NCI-H146 (cell line): ENCODE measurements around the gene ARHGAP22.
A peak's percentile ranks its signal among the peaks of the same experiment; 100 is the strongest.
"Not testable (repeated sequence)": the region's sequence is repeated elsewhere in the genome, so short reads cannot be mapped to it uniquely, and the experiment has no call there.

Experiments
- DNase-seq: peaks from one replicate; lab custom pipeline; 2025; lab: John Stamatoyannopoulos, UW

The ARHGAP22 gene, protein sequence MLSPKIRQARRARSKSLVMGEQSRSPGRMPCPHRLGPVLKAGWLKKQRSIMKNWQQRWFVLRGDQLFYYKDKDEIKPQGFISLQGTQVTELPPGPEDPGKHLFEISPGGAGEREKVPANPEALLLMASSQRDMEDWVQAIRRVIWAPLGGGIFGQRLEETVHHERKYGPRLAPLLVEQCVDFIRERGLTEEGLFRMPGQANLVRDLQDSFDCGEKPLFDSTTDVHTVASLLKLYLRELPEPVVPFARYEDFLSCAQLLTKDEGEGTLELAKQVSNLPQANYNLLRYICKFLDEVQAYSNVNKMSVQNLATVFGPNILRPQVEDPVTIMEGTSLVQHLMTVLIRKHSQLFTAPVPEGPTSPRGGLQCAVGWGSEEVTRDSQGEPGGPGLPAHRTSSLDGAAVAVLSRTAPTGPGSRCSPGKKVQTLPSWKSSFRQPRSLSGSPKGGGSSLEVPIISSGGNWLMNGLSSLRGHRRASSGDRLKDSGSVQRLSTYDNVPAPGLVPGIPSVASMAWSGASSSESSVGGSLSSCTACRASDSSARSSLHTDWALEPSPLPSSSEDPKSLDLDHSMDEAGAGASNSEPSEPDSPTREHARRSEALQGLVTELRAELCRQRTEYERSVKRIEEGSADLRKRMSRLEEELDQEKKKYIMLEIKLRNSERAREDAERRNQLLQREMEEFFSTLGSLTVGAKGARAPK

GRCh38 chr10:48604991-48605508 lies at the start of gene ARHGAP22:
Gene ARHGAP22 (minus strand): TSS chr10:48605073. CDS start chr10:48604796, 277 bp downstream.
- peak; percentile 39 for DNase-seq

DNA sequence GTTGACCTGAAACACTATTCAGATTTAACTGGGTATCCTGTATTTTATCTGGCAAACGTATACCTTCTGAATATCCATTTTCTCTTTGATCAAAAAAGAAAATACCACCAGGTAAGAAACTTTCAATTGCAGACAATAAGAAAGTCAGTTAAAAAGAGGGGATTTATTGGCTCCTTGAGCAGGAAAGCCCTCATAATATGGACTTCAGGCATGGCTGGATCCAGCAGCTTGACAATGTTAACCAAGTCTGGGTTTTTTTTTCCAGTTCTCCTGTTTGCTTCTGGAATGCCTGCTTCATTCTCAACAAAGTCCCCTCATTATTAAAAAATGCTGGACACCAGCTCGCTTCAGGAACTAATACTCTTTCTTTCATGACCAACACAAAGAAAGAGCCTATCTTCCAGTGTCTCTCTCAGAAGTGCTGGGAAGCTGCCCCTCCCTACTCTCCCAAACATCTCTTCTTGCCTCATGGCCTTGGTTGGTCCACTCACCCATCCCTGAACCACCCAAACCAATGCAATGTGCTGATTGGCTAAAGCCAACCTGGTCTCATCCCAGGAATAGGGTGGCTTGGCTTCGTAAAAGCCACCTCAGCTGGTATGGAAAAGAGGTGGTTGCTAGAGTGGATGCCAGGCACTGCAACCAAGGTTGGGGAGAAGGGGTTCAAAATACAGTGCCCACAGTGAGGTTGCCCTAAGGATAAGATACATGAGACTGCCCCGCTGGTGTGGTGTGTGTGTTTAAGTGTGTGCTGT lies 49.2 kb upstream of the ARHGAP22 start:
- DNase-seq = no peak

DNA sequence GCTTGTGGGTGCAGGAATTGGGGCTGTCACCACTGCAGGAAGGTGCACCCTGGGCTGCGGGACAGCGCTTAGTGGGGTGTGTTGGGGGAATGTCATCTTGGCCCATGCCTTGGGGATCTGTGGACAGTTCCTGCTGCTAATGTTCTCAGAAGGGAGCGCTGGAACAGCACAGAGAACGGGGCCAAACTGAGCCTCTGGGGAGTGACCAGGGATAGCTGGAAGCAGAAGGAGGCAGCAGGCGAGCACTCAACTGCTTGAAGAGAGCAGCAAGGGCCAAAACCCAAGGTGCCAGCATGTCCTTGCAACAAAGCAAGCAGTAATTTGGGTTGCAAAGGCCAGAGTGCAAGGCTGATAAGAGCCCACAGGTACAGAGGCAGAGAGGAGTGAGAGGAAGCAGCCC lies 48.5 kb upstream of the ARHGAP22 start:
- DNase-seq = no peak

GRCh38 chr10:48652344-48652743 lies 47.5 kb upstream of the ARHGAP22 start:
- no peak for DNase-seq

GRCh38 chr10:48651839-48652238 lies 47.0 kb upstream of the ARHGAP22 start:
- DNase-seq = no peak

- peak; percentile 57 for DNase-seq
These were observed 46.4 kb upstream of the ARHGAP22 start for GRCh38 chr10:48651293-48651692.

DNA sequence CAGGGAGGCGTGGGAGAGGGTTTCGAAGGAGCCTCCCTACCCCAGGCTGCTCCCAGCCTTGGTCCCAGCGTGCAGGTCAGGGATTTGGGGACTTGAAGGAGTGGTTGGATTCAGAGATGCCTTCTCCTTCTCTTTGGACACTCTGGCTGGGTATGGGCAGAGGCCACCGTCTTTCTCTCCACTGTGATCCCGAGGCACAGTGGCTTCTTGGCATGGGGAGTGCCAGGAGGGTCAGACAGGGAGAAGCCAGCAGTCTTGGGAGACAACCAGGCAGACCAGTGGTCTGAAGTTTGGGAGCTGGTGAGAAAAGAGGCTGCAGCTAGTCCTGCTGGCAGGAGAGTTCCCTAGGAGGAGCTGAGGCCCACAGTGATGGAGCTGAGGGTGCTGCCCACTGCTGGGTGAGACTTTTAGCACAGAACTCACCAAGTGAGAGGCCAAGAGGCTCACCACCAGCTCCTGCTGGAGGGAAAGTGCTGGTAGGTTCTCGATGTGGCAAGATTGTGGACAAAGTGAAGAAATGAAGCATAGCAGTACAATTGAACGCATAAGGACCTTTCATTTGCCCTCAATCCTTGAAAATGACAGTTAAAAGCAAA lies 44.6 kb upstream of the ARHGAP22 start:
- DNase-seq = no peak

DNA sequence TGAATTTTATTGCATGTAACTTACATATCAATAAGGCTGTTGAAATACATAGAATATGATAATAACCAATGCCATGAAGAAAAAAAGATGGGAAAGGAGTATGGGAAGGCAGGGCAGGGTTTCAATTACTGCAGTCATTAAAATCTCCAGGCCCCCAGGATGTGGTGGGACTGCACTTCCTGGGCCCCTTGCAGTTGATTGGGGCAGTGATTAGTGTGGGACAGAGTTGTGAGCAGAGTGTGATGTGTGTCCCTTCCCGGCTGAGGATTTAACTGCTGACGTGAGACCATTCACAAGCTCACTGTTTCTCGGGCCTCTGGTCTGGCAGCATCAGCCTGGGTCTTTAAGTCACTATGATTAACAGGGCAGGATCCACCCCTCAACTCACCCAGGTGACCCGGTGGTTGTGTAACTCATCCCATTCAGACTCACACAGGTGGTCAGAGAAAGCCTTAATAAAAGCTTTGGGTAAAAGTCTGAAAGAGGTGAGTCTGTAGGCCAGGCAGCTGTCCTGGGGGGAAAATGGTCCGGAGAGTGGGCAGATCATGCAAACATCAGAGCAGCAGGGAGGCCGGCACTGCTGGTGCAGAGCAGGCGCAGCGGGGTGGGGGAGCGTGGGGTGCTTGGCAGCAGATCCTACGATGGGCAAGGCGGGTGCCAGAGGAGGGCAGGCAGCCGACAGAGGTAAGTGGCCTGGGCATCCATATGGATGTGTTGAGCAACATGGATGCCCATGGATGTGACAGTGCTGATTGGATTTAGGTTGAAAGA lies 43.5 kb upstream of the ARHGAP22 start:
- DNase-seq = no peak

DNA sequence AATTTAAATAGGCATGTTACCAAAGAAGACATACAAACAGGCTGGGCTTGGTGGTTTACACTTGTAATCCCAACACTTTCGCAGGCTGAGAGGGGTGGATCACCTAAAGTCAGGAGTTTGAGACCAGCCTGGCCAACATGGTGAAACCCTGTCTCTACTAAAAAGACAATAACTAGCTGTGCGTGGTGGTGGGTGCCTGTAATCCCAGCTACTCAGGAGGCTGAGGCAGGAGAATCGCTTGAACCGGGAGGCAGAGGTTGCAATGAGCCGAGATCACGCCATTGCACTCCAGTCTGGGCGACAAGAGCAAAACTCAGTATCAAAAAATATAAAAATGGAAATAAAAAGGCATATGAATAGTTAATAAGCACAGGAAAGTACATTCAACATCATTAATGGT lies 42.2 kb upstream of the ARHGAP22 start:
- DNase-seq = not testable (repeated sequence)

DNA sequence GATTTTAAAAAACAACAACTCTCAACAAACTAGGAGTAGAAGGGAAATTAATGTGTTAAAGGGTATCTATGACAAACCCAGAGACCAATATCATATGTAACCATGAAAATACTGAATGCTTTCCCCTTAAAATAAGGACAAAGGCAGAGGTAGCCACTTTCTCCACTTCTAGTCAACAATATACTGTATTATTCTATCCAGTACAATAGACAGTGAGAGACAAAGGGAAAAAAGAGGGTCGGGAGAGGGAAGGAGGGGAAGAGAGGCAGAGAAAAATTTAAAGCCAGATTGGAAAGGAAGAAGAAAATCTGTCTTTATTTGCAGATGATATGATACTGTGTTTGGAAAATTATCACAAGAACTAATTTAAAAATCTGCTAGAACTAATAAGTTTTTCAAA lies 40.7 kb upstream of the ARHGAP22 start:
- no peak for DNase-seq

GRCh38 chr10:48641099-48641690 lies 36.3 kb upstream of the ARHGAP22 start:
- not testable (repeated sequence) for DNase-seq

DNA sequence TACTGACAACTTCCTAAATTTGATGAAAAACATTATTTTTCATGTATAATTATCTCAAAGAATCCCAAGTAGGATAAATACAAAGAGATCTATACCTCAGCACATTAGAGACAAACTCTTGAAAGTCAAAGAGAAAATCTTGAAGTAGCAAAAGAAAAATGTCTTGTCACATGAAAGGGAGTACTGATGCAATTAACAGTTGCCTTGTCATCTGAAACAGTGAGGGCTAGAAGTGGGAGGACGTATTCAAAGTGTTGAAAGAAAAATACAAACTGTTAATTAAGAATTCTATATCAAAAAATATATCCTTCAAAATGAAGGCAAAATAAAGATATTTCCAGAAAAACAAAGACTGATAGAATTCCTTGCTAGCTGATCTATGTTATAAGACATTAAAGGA lies 35.5 kb upstream of the ARHGAP22 start:
- DNase-seq = no peak

- no peak for DNase-seq
These were observed 34.8 kb upstream of the ARHGAP22 start for GRCh38 chr10:48639632-48640031.

DNA sequence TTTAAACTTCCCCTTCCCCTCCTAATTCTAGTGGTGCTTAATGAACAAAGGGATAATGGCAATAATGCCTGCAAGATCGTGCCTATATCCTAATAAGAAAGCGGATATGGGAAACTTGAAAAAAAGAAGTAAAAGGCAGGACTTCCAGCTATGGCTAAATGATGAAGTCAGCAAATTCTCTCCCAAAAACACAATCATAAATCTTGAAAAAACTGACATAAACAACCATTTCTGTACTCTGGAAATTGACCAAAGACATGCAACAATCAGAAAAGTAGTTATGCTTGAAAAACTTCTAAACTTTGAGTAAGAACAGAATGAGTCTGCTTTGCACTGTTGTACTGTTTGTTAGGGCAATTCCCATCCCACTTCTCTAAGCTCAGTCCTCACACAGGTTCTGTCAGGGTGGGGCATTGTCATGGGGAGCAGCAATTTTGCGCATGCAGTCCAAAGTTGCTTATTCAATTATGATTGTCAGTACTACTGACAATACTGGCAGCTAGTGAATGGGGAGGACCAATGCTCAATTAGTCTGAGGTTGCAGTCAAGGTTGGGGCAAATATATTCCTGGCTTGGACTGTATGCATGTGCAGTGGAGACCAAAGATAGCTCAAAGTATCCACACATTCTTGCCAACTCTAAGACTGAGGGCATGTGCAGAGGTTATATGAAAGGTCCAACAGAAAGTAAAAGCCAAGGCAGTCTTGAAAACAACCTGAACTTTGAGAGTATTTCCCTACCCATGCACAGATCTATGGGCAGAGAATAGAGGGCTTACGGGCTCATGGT lies 34.1 kb upstream of the ARHGAP22 start:
- DNase-seq = no peak

- DNase-seq = no peak
These were observed 33.3 kb upstream of the ARHGAP22 start for GRCh38 chr10:48638158-48638557.

GRCh38 chr10:48636901-48637300 lies 32.0 kb upstream of the ARHGAP22 start:
- no peak for DNase-seq

- no peak for DNase-seq
These were observed 31.4 kb upstream of the ARHGAP22 start for GRCh38 chr10:48636231-48636630.

DNA sequence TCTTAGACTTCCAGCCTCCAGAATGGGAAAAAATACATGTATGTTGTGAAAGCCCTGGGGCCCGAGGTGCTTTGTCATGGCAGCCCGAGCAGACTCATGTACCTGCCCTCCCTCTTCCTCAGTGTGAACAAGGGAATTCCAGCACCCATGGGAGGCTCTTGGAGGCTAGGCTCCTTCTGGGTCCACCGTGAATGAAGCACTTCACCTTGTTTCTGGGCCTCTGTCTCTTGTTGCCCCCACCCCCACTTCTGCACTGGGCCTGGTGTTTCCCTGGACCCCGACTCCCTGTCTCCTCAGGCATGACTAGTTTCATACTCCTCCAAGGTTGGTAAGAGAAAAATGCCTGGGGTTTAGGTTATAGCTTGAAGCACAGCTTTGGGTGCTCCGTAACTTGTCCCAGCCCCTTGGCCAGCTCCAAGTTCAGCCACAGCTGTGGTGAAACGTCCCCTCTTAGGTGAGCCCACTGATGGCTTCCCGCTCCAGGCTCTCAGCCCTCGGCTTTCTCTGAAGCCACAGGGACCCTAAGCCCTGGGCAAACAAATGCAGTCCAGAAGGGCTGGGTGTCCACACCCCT lies 30.2 kb upstream of the ARHGAP22 start:
- no peak for DNase-seq

GRCh38 chr10:48634198-48634983 lies 29.5 kb upstream of the ARHGAP22 start:
- no peak for DNase-seq
